Left lung (tissue), 10 donors: ENCODE data around the gene TRPM3. TPM values are rescaled to one million over a fixed set of nuclear protein-coding genes. Genes with fewer than 3 reads are reported as not detected.

Experiments used
- ATAC-seq: fragments of 200-7000 bp; cut with Tn5 transposase; one replicate; pipeline ENCODE4 v1.9.1; 2020; ENCODE audit warnings: moderate library complexity
- DNase-seq, 4 donors: peaks; one replicate each; pipeline ENCODE4 v3.0.0-alpha.2; 2013 to 2020
- H3K27ac ChIP-seq, 2 donors: fragments of 200-600 bp; sonication (generic) in 1 of 2; one replicate each; pipeline versions ENCODE4 v1.5.0 to v1.8.0; 2020 to 2021
- H3K27me3 ChIP-seq, 2 donors: fragments of 200-600 bp; sonication (generic) in 1 of 2; one replicate each; pipeline versions ENCODE4 v1.5.0 to v1.8.0; 2020 to 2021
- H3K36me3 ChIP-seq, 2 donors: fragments of 200-600 bp; sonication (generic) in 1 of 2; one replicate each; pipeline versions ENCODE4 v1.5.0 to v1.8.0; 2020 to 2021
- H3K4me1 ChIP-seq, 2 donors: fragments of 200-600 bp; one replicate each; pipeline ENCODE4 v1.8.0; 2021
- H3K4me3 ChIP-seq, 2 donors: fragments of 200-600 bp; sonication (generic) in 1 of 2; one replicate each; pipeline versions ENCODE4 v1.5.0 to v1.8.0; 2020 to 2021; ENCODE audit warnings: mild to moderate bottlenecking in 1 of 2
- H3K9me3 ChIP-seq, 2 donors: fragments of 200-600 bp; sonication (generic) in 1 of 2; one replicate each; pipeline versions ENCODE4 v1.5.0 to v1.8.0; 2020 to 2021
- intact Hi-C, 2 donors: fragments of 100-400 bp; cut with DNase I; formaldehyde crosslinking; loops; one replicate each; pipeline versions ENCODE4 v1.11.2 to v1.14.2; 2022
- polyA plus RNA-seq, 6 donors: library from polyadenylated mRNA; unstranded; fragments of 120-200 nt; gene quantifications; one replicate each; pipeline ENCODE4 v1.2.1, GENCODE V29; 2013; ENCODE audit not compliant: insufficient read length in 6 of 6
- total RNA-seq, 2 donors: library from RNA; stranded (reverse); fragmentation: NEBNext Ultra II Directional; extraction: Animal tissue kit (Norgen Biotek cat#: 25700); gene quantifications; one replicate each; pipeline ENCODE4 v1.2.1, GENCODE V29; 2021
- TF ChIP-seq, protein P1 (sequence below), 2 donors: fragments of 200-600 bp; sonication (generic) in 1 of 2; IDR thresholded peaks; one replicate each; pipeline versions ENCODE4 v1.5.0 to v1.8.0; 2021; ENCODE audit warnings: antibody characterized with exemption in 2 of 2
- donor health status: DM: no; HTN: yes; CAD: no.
- donor health status: DM: no; HTN: no; CAD: no.

TRPM3 gene
- total and polyA plus RNA-seq, 8 donors = 0.17 to 2.1 (median 1.2) TPM

DNA sequence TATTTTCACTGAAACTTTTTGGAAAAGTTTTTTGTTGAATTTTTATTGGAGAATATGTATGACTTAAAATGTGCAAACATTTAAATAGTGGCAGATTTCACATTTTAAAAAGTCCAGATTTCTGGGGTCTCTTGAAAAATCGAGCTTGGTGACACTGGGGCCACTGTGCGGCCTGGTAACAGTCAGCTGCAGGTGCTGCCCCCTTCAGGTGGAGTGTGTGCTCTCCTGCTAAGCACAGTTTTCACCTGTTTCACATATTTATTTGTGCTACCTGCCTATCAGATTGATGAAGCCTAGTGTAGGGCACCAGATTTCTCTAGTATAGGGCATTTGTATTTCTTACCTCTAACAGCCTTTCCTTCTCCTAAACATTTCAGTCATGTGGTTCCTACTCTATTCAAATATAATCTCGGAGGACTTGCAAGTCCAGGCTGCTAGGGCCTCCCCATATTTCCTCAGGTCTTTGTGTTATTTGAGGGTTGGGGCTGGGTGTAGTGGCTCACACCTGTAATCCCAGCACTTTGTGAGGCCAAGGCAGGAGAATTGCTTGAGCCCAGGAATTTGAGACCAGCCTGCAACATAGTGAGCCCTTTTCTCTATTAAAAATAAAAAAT is 611.2 kb downstream of the TRPM3 start:
- ATAC-seq = peak; percentile 79

DNA sequence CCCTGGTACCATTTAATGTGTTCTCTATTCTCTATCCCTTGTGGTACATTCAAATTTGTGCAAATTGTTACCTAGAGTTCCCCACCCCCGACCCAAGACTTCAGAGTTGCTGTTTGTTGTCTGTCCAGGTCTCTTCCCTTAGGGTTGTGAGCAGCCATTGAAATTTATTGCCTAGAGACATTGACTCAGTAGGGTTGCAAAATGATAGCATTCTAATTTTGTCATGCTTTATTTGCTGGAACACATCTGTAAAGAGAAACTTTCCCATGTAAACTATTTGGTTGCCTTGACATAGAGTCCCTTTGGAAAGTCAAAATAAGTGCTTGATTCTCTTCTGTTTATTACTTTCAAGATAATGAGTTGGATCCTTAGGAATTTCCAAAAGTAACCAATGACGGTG is 615.3 kb downstream of the TRPM3 start:
- intact Hi-C loops = no loop called here

More for the DNA sequence above, 611.2 kb downstream of the TRPM3 start:
- Histone ChIP-seq H3K4me3 (no peak overlapping the region), H3K27me3 (no peaks in the 10 kb centered on the region), H3K27ac (no peak overlapping the region), H3K36me3 (no peaks in the 10 kb centered on the region), H3K9me3 (no peaks in the 10 kb centered on the region), H3K4me1 (peaks cover 0 to 4% of the 10 kb centered on the region in 2 donors)
- TF ChIP-seq, protein P1, sequence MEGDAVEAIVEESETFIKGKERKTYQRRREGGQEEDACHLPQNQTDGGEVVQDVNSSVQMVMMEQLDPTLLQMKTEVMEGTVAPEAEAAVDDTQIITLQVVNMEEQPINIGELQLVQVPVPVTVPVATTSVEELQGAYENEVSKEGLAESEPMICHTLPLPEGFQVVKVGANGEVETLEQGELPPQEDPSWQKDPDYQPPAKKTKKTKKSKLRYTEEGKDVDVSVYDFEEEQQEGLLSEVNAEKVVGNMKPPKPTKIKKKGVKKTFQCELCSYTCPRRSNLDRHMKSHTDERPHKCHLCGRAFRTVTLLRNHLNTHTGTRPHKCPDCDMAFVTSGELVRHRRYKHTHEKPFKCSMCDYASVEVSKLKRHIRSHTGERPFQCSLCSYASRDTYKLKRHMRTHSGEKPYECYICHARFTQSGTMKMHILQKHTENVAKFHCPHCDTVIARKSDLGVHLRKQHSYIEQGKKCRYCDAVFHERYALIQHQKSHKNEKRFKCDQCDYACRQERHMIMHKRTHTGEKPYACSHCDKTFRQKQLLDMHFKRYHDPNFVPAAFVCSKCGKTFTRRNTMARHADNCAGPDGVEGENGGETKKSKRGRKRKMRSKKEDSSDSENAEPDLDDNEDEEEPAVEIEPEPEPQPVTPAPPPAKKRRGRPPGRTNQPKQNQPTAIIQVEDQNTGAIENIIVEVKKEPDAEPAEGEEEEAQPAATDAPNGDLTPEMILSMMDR (IDR thresholded peaks at IDR 0.05) = peak; percentile 38 to 59
- no peak for DNase-seq
- intact Hi-C loops = no loop called here

DNA sequence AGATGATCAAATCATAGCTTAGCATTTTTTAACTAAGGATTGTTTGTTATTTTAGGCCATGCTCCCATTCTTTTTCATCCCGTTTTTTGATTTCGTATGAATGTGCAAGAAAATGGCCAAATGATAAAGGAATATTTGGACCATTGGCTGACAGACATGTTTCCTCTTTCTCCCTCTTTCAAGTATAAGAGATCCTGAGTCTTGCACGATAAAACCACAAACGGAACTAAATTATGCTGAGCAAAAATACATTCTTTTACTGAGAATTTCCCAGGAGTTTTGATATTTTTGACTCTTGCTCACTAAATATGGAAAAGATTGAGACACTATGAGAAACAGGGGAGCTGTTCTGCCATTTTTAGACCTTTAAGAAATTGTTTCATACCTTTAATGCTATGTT is 616.6 kb downstream of the TRPM3 start:
- Histone ChIP-seq H3K27ac (peak overlapping the region in 1 of 2 donors; percentile 50), H3K27me3 (no peaks in the 10 kb centered on the region), H3K4me3 (no peak overlapping the region), H3K9me3 (no peaks in the 10 kb centered on the region), H3K4me1 (peaks cover 4 to 18% of the 10 kb centered on the region in 2 donors), H3K36me3 (no peaks in the 10 kb centered on the region)
- intact Hi-C loops = no loop called here
- no peak for ATAC-seq
- DNase-seq = no peak
- TF ChIP-seq, protein P1 (IDR thresholded peaks at IDR 0.05) = no peak

More for the DNA sequence above, 615.3 kb downstream of the TRPM3 start:
- no peaks in the 10 kb centered on the region for H3K9me3 ChIP-seq
- H3K4me1 ChIP-seq = peaks cover 4 to 18% of the 10 kb centered on the region in 2 donors
- no peaks in the 10 kb centered on the region for H3K36me3 ChIP-seq
- H3K27me3 ChIP-seq = no peaks in the 10 kb centered on the region
- H3K4me3 ChIP-seq = no peak overlapping the region
- no peak for DNase-seq
- no peak for ATAC-seq
- no peak overlapping the region for H3K27ac ChIP-seq
- TF ChIP-seq, protein P1 (IDR thresholded peaks at IDR 0.05) = no peak

DNA sequence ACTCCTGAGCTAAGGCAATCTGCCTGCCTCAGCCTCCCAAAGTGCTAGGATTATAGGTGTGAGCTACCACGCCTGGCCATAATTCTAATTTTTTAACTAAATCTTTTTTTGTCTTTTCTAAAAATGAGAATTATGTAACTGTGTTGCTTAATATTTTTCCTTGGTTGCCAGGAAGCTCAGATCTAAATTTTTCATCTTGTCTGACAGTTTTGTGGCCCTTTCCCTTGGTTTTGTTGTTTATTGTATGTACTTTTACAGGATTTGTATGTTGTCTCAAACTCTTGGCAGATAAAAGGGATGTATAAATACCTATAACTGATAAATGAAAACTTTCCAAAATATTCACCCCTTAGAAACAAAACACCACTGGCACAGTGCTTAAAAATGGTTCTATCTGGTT is 618.7 kb downstream of the TRPM3 start:
- DNase-seq (no peak), ATAC-seq (no peak)
- Histone ChIP-seq H3K9me3 (no peaks in the 10 kb centered on the region), H3K36me3 (no peaks in the 10 kb centered on the region), H3K4me1 (peaks cover 4 to 18% of the 10 kb centered on the region in 2 donors), H3K4me3 (no peak overlapping the region), H3K27me3 (no peaks in the 10 kb centered on the region), H3K27ac (peak overlapping the region in 1 of 2 donors; percentile 33)
- intact Hi-C loops = no loop called here
- TF ChIP-seq, protein P1 (IDR thresholded peaks at IDR 0.05) = no peak

DNA sequence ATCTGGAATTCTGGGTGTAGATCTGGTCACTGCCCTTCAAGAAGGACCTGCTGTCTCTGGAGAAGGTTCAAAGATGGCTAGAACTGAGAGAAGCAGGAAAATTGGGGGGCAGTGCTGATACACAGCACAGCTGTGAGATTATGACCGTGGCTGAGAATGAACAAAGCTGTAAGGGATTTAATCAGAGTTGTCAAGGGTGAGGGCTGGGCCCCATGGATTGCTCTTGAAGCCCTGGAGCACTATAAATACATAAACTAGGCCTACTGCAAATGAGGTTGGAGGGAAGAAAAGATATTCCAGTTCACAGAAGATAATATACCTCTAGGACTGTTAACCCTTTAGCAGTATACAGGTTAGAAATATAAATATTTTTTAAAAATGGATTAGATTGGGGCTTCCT is 620.6 kb downstream of the TRPM3 start:
- TF ChIP-seq, protein P1 (IDR thresholded peaks at IDR 0.05) = no peak
- ATAC-seq (no peak), DNase-seq (no peak)
- H3K4me1 ChIP-seq = peaks cover 4 to 18% of the 10 kb centered on the region in 2 donors
- peak overlapping the region in 1 of 2 donors; percentile 33 for H3K27ac ChIP-seq
- no peaks in the 10 kb centered on the region for H3K9me3 ChIP-seq
- no peaks in the 10 kb centered on the region for H3K27me3 ChIP-seq
- H3K4me3 ChIP-seq = no peak overlapping the region
- intact Hi-C loops = no loop called here
- H3K36me3 ChIP-seq = no peaks in the 10 kb centered on the region
